H1 (cell line): ENCODE results near the gene SOSTDC1. TPM values are rescaled to one million over a fixed set of nuclear protein-coding genes. Genes with fewer than 3 reads are reported as not detected.

Experiments used
- BRCA1 ChIP-seq: IDR thresholded peaks from 2 replicates; pipeline ENCODE4 v1.6.1; 2012; ENCODE audit warnings: low read depth, low read length, improper control_type of control experiment
- CTBP2 ChIP-seq: IDR thresholded peaks from 2 replicates; pipeline ENCODE4 v1.7.0; 2011; ENCODE audit warnings: borderline replicate concordance, mild to moderate bottlenecking, moderate library complexity, mixed read lengths, low read length; ENCODE audit not compliant: insufficient read depth, insufficient read length
- CTCF ChIP-seq, 3 experiments: IDR thresholded peaks; 1 replicate in 2 of 3; 2 replicates in 1 of 3; pipeline versions ENCODE4 v1.5.1 to v1.6.1; 2011; ENCODE audit warnings: low read length in 3 of 3, mild to moderate bottlenecking in 3 of 3, inconsistent platforms in 2 of 3, low read depth in 1 of 3, moderate library complexity in 1 of 3; ENCODE audit not compliant: insufficient read depth in 1 of 3; ENCODE audit errors: control extremely low read depth in 1 of 3
- EP300 ChIP-seq, 2 experiments: IDR thresholded peaks; 1 replicate in 1 of 2; 2 replicates in 1 of 2; pipeline ENCODE4 v1.6.1; 2011 to 2012; ENCODE audit warnings: low read depth in 2 of 2, low read length in 2 of 2, mild to moderate bottlenecking in 2 of 2, borderline replicate concordance in 1 of 2, inconsistent platforms in 1 of 2, moderate library complexity in 1 of 2
- EZH2 ChIP-seq: fragments of 200-600 bp; sonication (generic); IDR thresholded peaks from 2 replicates; pipeline ENCODE4 v1.7.1; 2012; ENCODE audit warnings: low read depth, mild to moderate bottlenecking, moderate library complexity, low read length, inconsistent platforms; ENCODE audit not compliant: severe bottlenecking
- HDAC2 ChIP-seq, 2 experiments: fragments of 300-600 bp in 1 of 2; sonication (generic) in 1 of 2; IDR thresholded peaks; 2 replicates each; pipeline ENCODE4 v1.6.1; 2011 to 2012; ENCODE audit warnings: low read depth in 2 of 2, low read length in 2 of 2, mild to moderate bottlenecking in 2 of 2, moderate library complexity in 2 of 2, borderline replicate concordance in 1 of 2, inconsistent platforms in 1 of 2
- KDM5A ChIP-seq: fragments of 200-600 bp; IDR thresholded peaks from 2 replicates; pipeline ENCODE4 v1.7.1; 2012; ENCODE audit warnings: mild to moderate bottlenecking, low read length, inconsistent platforms, mixed read lengths
- NRF1 ChIP-seq: IDR thresholded peaks from 2 replicates; pipeline ENCODE4 v1.6.1; 2011; ENCODE audit warnings: mild to moderate bottlenecking, low read depth, low read length, improper control_type of control experiment
- POLR2A ChIP-seq, 2 experiments: IDR thresholded peaks; 1 replicate in 1 of 2; 2 replicates in 1 of 2; pipeline ENCODE4 v1.6.1; 2011; ENCODE audit warnings: low read depth in 2 of 2, low read length in 2 of 2, mild to moderate bottlenecking in 2 of 2; ENCODE audit errors: control extremely low read depth in 1 of 2
- POLR2AphosphoS5 ChIP-seq: IDR thresholded peaks from 2 replicates; pipeline ENCODE4 v1.6.1; 2011; ENCODE audit warnings: low read depth, low read length
- RAD21 ChIP-seq, 2 experiments: IDR thresholded peaks in 1 of 2; conservative IDR thresholded peaks in 1 of 2; 2 replicates each; pipeline ENCODE4 v1.6.1; 2011; ENCODE audit warnings: low read depth in 2 of 2, low read length in 2 of 2, improper control_type of control experiment in 1 of 2, inconsistent platforms in 1 of 2, mild to moderate bottlenecking in 1 of 2, moderate library complexity in 1 of 2
- RNF2 ChIP-seq: fragments of 200-900, 300-1000 bp; sonication (generic); IDR thresholded peaks from 2 replicates; pipeline ENCODE4 v1.7.1; 2016; ENCODE audit warnings: borderline replicate concordance, low read depth, mild to moderate bottlenecking, antibody characterized with exemption, low read length; ENCODE audit not compliant: poor library complexity, severe bottlenecking; ENCODE audit errors: missing control alignments
- SUZ12 ChIP-seq: fragments of 200-600 bp; sonication (generic); IDR thresholded peaks from 2 replicates; pipeline ENCODE4 v1.6.1; 2012; ENCODE audit warnings: mild to moderate bottlenecking, inconsistent platforms, low read length, moderate library complexity, mixed read lengths
- TAF1 ChIP-seq: IDR thresholded peaks from 2 replicates; pipeline ENCODE4 v1.6.1; 2011; ENCODE audit warnings: mild to moderate bottlenecking, low read depth, low read length
- polyA plus RNA-seq, 7 experiments: library from polyadenylated mRNA; depleted of rRNA in 3 of 7; stranded (reverse) in 5 of 7; unstranded in 2 of 7; fragments of >200 nt in 5 of 7; fragments of 200-250 nt in 2 of 7; gene quantifications; 1 replicate in 5 of 7; 2 replicates in 1 of 7; 4 replicates in 1 of 7; pipeline versions ENCODE4 v1.2.1 to v1.2.3, GENCODE V29; 2011 to 2013; ENCODE audit warnings: missing spikeins in 2 of 7, mixed read lengths in 2 of 7
- total RNA-seq: library from RNA; stranded (reverse); fragmentation: NEBNext Ultra II Directional; extraction: Animal tissue kit (Norgen Biotek cat#: 25700); gene quantifications from 2 replicates; pipeline ENCODE4 v1.2.1, GENCODE V29; 2021

The SOSTDC1 gene
- total and polyA plus RNA-seq, 2 of the 8 experiments (the other 6 are each of a cell fraction or from before 2014, with no cell fraction given): 0.35 to 0.79 TPM

GRCh38 chr7:16420649-16421332 is 44.7 kb downstream of the SOSTDC1 start (continued):
- TF ChIP-seq CTCF (IDR thresholded peaks at IDR 0.05; ENCODE audit: control extremely low read depth in 1 of 3, insufficient read depth in 1 of 3, low read depth in 1 of 3, low read length in 3 of 3): peak in 2 of 3 experiments; percentile 16 to 25; a peak in 3 of 4 replicates
- TF ChIP-seq NRF1: peak; percentile 34; the same call in 1 of the 2 replicates
- peak; percentile 19 to 25; a peak in 2 of 4 replicates for TF ChIP-seq RAD21 (IDR thresholded peaks at IDR 0.05 in 1 of 2, conservative IDR thresholded peaks at IDR 0.05 in 1 of 2; ENCODE audit: low read depth in 2 of 2, low read length in 2 of 2)
- TF ChIP-seq EP300 (IDR thresholded peaks at IDR 0.05; ENCODE audit: borderline replicate concordance in 1 of 2, low read depth in 2 of 2, low read length in 2 of 2): 0 out of 3 replicates have a peak, but pooled peaks of 1 of the 2 experiments have one; percentile 20
- peak; percentile 37 to 61 for TF ChIP-seq POLR2A (IDR thresholded peaks at IDR 0.05; ENCODE audit: control extremely low read depth in 1 of 2, low read depth in 2 of 2, low read length in 2 of 2)
- TF ChIP-seq HDAC2 (IDR thresholded peaks at IDR 0.05; ENCODE audit: borderline replicate concordance in 1 of 2, low read depth in 2 of 2, low read length in 2 of 2): peak in 1 of 2 experiments; percentile 47; a peak in 1 of 4 replicates
- TF ChIP-seq EZH2: peak; percentile 26
- TF ChIP-seq BRCA1: no peak
- TF ChIP-seq SUZ12: 0 out of 2 replicates have a peak, but pooled peaks have one; percentile 40
- peak; percentile 94 for TF ChIP-seq CTBP2
- TF ChIP-seq TAF1: peak; percentile 67; the same call in 1 of the 2 replicates
- no peak for TF ChIP-seq RNF2
- no peak for TF ChIP-seq KDM5A
- TF ChIP-seq POLR2AphosphoS5: peak; percentile 74
